Ishikawa (cell line): ENCODE measurements around the gene PRPF8.

Experiments
- CEBPB ChIP-seq: IDR thresholded peaks from 2 replicates; pipeline ENCODE4 v1.6.1; 2012
- CREB1 ChIP-seq: IDR thresholded peaks from 2 replicates; pipeline ENCODE4 v1.6.1; 2012; ENCODE audit warnings: low read depth
- EGR1 ChIP-seq: IDR thresholded peaks from 2 replicates; pipeline ENCODE4 v1.6.1; 2012
- EP300 ChIP-seq: IDR thresholded peaks from 2 replicates; pipeline ENCODE4 v1.6.1; 2012; ENCODE audit warnings: borderline replicate concordance
- FOXM1 ChIP-seq: IDR thresholded peaks from 2 replicates; pipeline ENCODE4 v1.6.1; 2012; ENCODE audit warnings: low read depth, borderline replicate concordance
- MAX ChIP-seq: IDR thresholded peaks from 2 replicates; pipeline ENCODE4 v1.6.1; 2012
- NFIC ChIP-seq: IDR thresholded peaks from 2 replicates; pipeline ENCODE4 v1.6.1; 2012
- RAD21 ChIP-seq: IDR thresholded peaks from 2 replicates; pipeline ENCODE4 v1.6.1; 2012; ENCODE audit warnings: low read depth
- REST ChIP-seq: IDR thresholded peaks from 2 replicates; pipeline ENCODE4 v1.6.1; 2012; ENCODE audit warnings: low read depth, mild to moderate bottlenecking
- TAF1 ChIP-seq: IDR thresholded peaks from 2 replicates; pipeline ENCODE4 v1.6.1; 2012; ENCODE audit warnings: low read depth, mild to moderate bottlenecking
- TCF12 ChIP-seq: IDR thresholded peaks from 2 replicates; pipeline ENCODE4 v1.6.1; 2012; ENCODE audit warnings: low read depth
- TEAD4 ChIP-seq: IDR thresholded peaks from 2 replicates; pipeline ENCODE4 v1.6.1; 2012
- USF1 ChIP-seq: IDR thresholded peaks from 2 replicates; pipeline ENCODE4 v1.6.1; 2012
- YY1 ChIP-seq: IDR thresholded peaks from 2 replicates; pipeline ENCODE4 v1.6.1; 2012; ENCODE audit warnings: low read depth
- ZBTB7A ChIP-seq: IDR thresholded peaks from 2 replicates; pipeline ENCODE4 v1.6.1; 2012; ENCODE audit warnings: low read depth

The PRPF8 gene

DNA sequence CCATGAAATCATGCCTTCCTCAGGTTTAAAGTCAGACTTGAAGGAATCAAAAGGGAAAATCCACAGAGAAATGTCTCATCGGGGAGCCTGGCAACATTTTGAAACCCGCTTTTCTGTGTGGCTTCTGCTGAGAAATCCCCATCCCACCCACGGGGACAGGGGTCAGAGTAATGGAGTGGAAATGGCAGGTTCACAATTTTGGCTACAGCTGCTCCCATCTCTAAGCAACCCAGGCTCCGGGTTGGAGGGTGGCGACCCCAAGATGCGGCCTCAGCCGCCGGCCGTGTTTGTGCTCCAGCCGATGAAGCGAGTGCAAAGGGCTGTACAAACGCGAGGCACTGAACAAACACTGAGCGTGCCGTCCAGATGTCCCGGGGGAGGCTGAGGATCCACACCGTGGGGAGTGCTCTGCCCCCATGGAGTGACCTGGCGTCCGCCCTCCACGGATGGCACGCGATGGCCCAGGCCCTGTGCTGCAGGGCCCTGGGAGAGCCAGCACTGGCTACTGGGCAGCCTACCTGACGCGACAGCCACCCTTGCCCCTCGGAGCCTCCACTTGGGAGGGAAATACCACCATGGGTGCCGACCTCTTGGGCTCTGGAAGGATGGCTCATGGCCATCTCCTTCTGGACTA, 78.2 kb downstream of the PRPF8 start:
- no peak for TF ChIP-seq FOXM1
- TF ChIP-seq TEAD4, result no peak
- TF ChIP-seq YY1, result no peak
- no peak for TF ChIP-seq TCF12
- TF ChIP-seq TAF1, result no peak
- no peak for TF ChIP-seq ZBTB7A
- TF ChIP-seq NFIC, result no peak
- TF ChIP-seq MAX, result no peak
- no peak for TF ChIP-seq EP300
- TF ChIP-seq CEBPB, result no peak
- no peak for TF ChIP-seq EGR1

DNA sequence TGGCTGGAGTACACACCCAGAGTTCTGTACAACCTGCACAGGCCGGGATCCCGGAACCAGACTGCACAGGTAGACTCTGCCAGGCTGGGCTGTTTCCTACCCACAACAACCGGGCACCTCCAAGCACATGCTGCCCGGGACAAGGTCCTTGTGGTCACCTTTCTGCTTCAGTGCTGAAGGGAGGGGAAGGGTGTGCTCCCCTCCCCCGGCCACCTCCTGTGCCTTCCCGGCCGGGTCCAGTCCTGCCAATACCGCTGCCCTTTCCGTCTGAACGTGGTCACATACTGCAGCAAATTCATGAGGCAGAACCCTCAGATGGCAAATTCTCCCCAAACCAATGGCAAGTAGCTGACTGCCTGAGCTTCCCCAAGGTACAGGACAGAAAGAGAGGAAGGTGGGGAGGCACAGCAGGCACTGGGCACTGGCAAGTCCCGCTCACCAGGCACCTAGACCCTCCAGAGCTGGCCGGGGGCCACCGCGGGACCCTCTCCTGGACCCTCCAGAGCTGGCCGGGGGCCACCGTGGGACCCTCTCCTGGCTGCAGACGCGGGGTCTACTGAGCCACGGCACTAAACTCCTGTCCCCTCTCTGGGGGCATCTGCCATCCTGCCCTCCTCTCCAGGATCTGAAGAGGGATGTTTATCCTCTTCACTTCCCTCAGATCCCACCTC, 78.9 kb downstream of the PRPF8 start:
- TF ChIP-seq RAD21, result no peak

DNA sequence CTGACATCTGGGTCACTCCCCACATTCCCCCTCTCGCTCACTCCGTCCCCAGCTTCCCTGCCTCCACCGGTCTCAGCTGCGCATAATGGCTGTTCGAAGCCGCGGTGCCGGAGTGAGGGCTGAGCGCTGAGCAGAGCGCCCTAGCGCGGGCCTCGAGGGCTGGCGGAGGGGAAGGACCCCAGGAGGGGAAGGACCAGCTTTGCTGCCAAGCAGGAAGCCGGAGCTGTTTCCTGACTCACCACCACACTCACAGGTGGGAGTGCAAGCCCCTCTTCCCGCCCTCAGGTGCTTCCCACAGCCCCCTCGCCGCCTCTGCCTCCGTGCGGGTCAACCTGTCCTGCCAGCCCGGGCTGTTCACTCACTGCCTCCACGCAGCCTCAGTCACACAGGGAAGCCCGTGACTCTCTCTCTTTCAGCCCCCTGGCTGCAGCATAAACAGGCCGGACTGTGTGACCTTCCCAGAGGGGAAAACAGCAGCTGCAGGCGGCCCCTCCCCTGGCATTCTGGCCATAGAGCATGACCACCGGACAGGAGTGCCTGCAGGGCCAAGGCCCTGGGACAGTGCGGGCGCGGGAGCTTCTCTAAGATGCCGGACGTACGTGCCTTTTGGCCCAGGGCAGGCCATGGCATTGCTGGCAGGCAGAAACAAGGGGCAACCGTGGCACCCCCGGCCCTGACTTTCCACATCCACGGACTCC, 79.7 kb downstream of the PRPF8 start:
- no peak for TF ChIP-seq USF1
- no peak for TF ChIP-seq REST
- no peak for TF ChIP-seq FOXM1
- no peak for TF ChIP-seq EGR1
- TF ChIP-seq RAD21, result no peak
- no peak for TF ChIP-seq TCF12
- TF ChIP-seq ZBTB7A, result no peak
- no peak for TF ChIP-seq EP300
- no peak for TF ChIP-seq CREB1
- no peak for TF ChIP-seq CEBPB
- TF ChIP-seq MAX, result no peak
- TF ChIP-seq YY1, result no peak
- no peak for TF ChIP-seq NFIC
- TF ChIP-seq TAF1, result no peak
- TF ChIP-seq TEAD4, result no peak

- TF ChIP-seq EGR1 (no peak), TCF12 (no peak), USF1 (no peak), CEBPB (no peak), RAD21 (no peak), REST (no peak), EP300 (no peak), CREB1 (no peak), TEAD4 (no peak), ZBTB7A (no peak), TAF1 (no peak), NFIC (no peak), MAX (no peak), FOXM1 (no peak), YY1 (no peak)
Measured at GRCh38 chr17:1601571-1601970, 83.1 kb downstream of the PRPF8 start.
